IMR-90 (cell line): ENCODE results near the gene ACTRT2. TPM values are rescaled to one million over a fixed set of nuclear protein-coding genes. Genes with fewer than 3 reads are reported as not detected.
A peak's percentile ranks its signal among the peaks of the same experiment; 100 is the strongest.

Experiments
- ATAC-seq: fragments of 200-7000 bp; cut with Tn5 transposase; 2 replicates; pipeline ENCODE4 v1.9.1; 2020; ENCODE audit warnings: low read depth, mild to moderate bottlenecking, moderate library complexity
- BruUV-seq: library from RNA; stranded (reverse); fragments of 400-500 nt; replicated peaks from 2 replicates; lab custom pipeline; 2021; lab: Mats Ljungman, UMichigan
- CTCF ChIA-PET: fragments of 300-600 bp; formaldehyde crosslinking; extraction: SDS; loops from one replicate; lab custom pipeline; 2021; ENCODE audit warnings: antibody characterized with exemption; lab: Yijun Ruan, JAX
- POLR2A ChIA-PET: fragments of 300-600 bp; sonication (Branson Sonifier 250); formaldehyde crosslinking; loops from one replicate; lab custom pipeline; 2022; ENCODE audit warnings: antibody characterized with exemption; ENCODE audit not compliant: unreplicated experiment; lab: Charles Lee
- DNase-seq: peaks from one replicate; pipeline ENCODE4 v3.0.0; 2013
- H2AFZ ChIP-seq: replicated peaks from 2 replicates; pipeline ENCODE3; 2013; ENCODE audit warnings: low read length, mild to moderate bottlenecking; ENCODE audit not compliant: poor library complexity
- H2AK5ac ChIP-seq: 2 replicates; pipeline ENCODE4 v1.6.1; 2013; ENCODE audit warnings: low read depth, low read length, inconsistent platforms
- H2AK9ac ChIP-seq: replicated peaks from 2 replicates; pipeline ENCODE3; 2013; ENCODE audit warnings: mild to moderate bottlenecking, low read depth, low read length, moderate library complexity; ENCODE audit not compliant: poor library complexity
- H2BK120ac ChIP-seq: 2 replicates; pipeline ENCODE4 v1.6.1; 2013; ENCODE audit warnings: low read depth, low read length, inconsistent platforms
- H2BK15ac ChIP-seq: 3 replicates; pipeline ENCODE4 v1.6.1; 2013; ENCODE audit warnings: low read depth, low read length, inconsistent platforms
- H2BK20ac ChIP-seq: 2 replicates; pipeline ENCODE4 v1.6.1; 2013; ENCODE audit warnings: low read depth, mild to moderate bottlenecking, inconsistent platforms, low read length, moderate library complexity
- H2BK5ac ChIP-seq: 2 replicates; pipeline ENCODE4 v1.6.1; 2013; ENCODE audit warnings: mild to moderate bottlenecking, low read depth, low read length, inconsistent platforms; ENCODE audit not compliant: poor library complexity, severe bottlenecking
- H3K14ac ChIP-seq: replicated peaks from 2 replicates; pipeline ENCODE4 v1.6.1; 2013; ENCODE audit warnings: low read depth, low read length, inconsistent platforms
- H3K18ac ChIP-seq: 2 replicates; pipeline ENCODE4 v1.6.1; 2013; ENCODE audit warnings: low read depth, low read length, control low read depth
- H3K23ac ChIP-seq: 2 replicates; pipeline ENCODE4 v1.6.1; 2013; ENCODE audit warnings: low read depth, low read length, inconsistent platforms
- H3K27ac ChIP-seq: 2 replicates; pipeline ENCODE4 v1.5.1; 2013; ENCODE audit warnings: mild to moderate bottlenecking, control low read depth, low read length; ENCODE audit not compliant: insufficient read depth
- H3K27me3 ChIP-seq: 2 replicates; pipeline ENCODE4 v1.6.1; 2013; ENCODE audit warnings: low read length; ENCODE audit not compliant: control insufficient read depth, insufficient read depth
- H3K36me3 ChIP-seq: 2 replicates; pipeline ENCODE4 v1.6.1; 2013; ENCODE audit warnings: low read length, mixed read lengths; ENCODE audit not compliant: control insufficient read depth, insufficient read depth
- H3K4ac ChIP-seq: 2 replicates; pipeline ENCODE4 v1.6.1; 2013; ENCODE audit warnings: low read depth, low read length, inconsistent platforms
- H3K4me1 ChIP-seq: 2 replicates; pipeline ENCODE4 v1.6.1; 2013; ENCODE audit warnings: low read length, mixed read lengths; ENCODE audit not compliant: control insufficient read depth, insufficient read depth
- H3K4me2 ChIP-seq: 2 replicates; pipeline ENCODE4 v1.6.1; 2013; ENCODE audit warnings: low read depth, mild to moderate bottlenecking, control low read depth, low read length, moderate library complexity
- H3K4me3 ChIP-seq: 2 replicates; pipeline ENCODE4 v1.5.1; 2013; ENCODE audit warnings: low read depth, mild to moderate bottlenecking, control low read depth, low read length, moderate library complexity; ENCODE audit not compliant: insufficient read depth
- H3K56ac ChIP-seq: 2 replicates; pipeline ENCODE4 v1.6.1; 2013; ENCODE audit warnings: low read length, inconsistent platforms; ENCODE audit not compliant: insufficient read depth; ENCODE audit errors: extremely low read depth
- H3K79me1 ChIP-seq, 2 experiments: 2 replicates each; pipeline ENCODE4 v1.6.1; 2013; ENCODE audit warnings: low read length in 2 of 2, inconsistent platforms in 1 of 2, low read depth in 1 of 2
- H3K9ac ChIP-seq: 2 replicates; pipeline ENCODE4 v1.6.1; 2013; ENCODE audit warnings: low read depth, low read length, control low read depth
- H3K9me1 ChIP-seq: 2 replicates; pipeline ENCODE4 v1.6.1; 2013; ENCODE audit warnings: low read length, inconsistent platforms; ENCODE audit not compliant: insufficient read depth
- H3K9me3 ChIP-seq: 2 replicates; pipeline ENCODE4 v1.6.1; 2013; ENCODE audit warnings: low read length; ENCODE audit not compliant: control insufficient read depth, insufficient read depth
- H4K20me1 ChIP-seq: 2 replicates; pipeline ENCODE4 v1.6.1; 2013; ENCODE audit warnings: low read length, inconsistent platforms; ENCODE audit not compliant: insufficient read depth
- H4K5ac ChIP-seq: 2 replicates; pipeline ENCODE4 v1.6.1; 2013; ENCODE audit warnings: mild to moderate bottlenecking, low read depth, low read length, control low read depth
- H4K8ac ChIP-seq, 2 experiments: 2 replicates each; pipeline ENCODE4 v1.6.1; 2013; ENCODE audit warnings: low read depth in 2 of 2, low read length in 2 of 2, control low read depth in 1 of 2, inconsistent platforms in 1 of 2
- H4K91ac ChIP-seq: 2 replicates; pipeline ENCODE4 v1.6.1; 2013; ENCODE audit warnings: low read depth, low read length, inconsistent platforms; ENCODE audit not compliant: insufficient read depth
- MXI1 ChIP-seq: IDR thresholded peaks from 2 replicates; pipeline ENCODE4 v1.6.1; 2012; ENCODE audit warnings: low read depth, mild to moderate bottlenecking, low read length, moderate library complexity, borderline replicate concordance
- WGBS, 2 experiments: methylation state at CpG; one replicate each; pipeline versions ENCODE4 v1.1.5 to v1.1.7; 2013; ENCODE audit warnings: missing lambda C conversion rate in 2 of 2; ENCODE audit not compliant: insufficient read length in 1 of 2; ENCODE audit errors: extremely low coverage in 2 of 2; 5-methylcytosine and 5-hydroxymethylcytosine counted together
- dilution Hi-C: fragments of 300-500 bp; cut with HindIII; formaldehyde crosslinking; loops from one replicate; pipeline ENCODE4 v1.14.3; 2018; ENCODE audit warnings: low sequenced_read_pairs; ENCODE audit not compliant: unreplicated experiment
- in situ Hi-C: fragments of 300-500 bp; cut with MboI; formaldehyde crosslinking; loops from 3 replicates; pipeline ENCODE4 v1.14.3; 2019; ENCODE audit warnings: low sequenced_read_pairs, inconsistent platforms, mixed read lengths
- intact Hi-C: fragments of 100-400 bp; cut with micrococcal nuclease; formaldehyde crosslinking; loops from 2 replicates; pipeline ENCODE4 v1.10.0; 2022
- polyA plus RNA-seq, 3 experiments: library from polyadenylated mRNA; depleted of rRNA; stranded (reverse); fragments of >200 nt; gene quantifications; 2 replicates each; pipeline ENCODE4 v1.2.3, GENCODE V29; 2012; ENCODE audit warnings: low replicate concordance in 1 of 3
- total RNA-seq: library from RNA; depleted of rRNA; stranded (reverse); fragments of >200 nt; gene quantifications from 2 replicates; pipeline ENCODE4 v1.2.3, GENCODE V29; 2012

The ACTRT2 gene
- total and polyA plus RNA-seq, 2 of the 4 experiments (the other 2 are of a cell fraction), result not detected

GRCh38 chr1:2985694-2986548, 35.3 kb upstream of the ACTRT2 start:
- Histone ChIP-seq H3K36me3 (no peaks in the 10 kb centered on the region), H3K23ac (no peak overlapping the region), H2AK9ac (no peak overlapping the region), H4K8ac (no peak overlapping the region), H3K14ac (no peak overlapping the region), H2AFZ (no peak overlapping the region), H2BK15ac (no peak overlapping the region), H3K27ac (no peak overlapping the region), H2BK5ac (peak overlapping the region; percentile 54), H3K4me1 (no peaks in the 10 kb centered on the region), H3K18ac (no peak overlapping the region), H3K4ac (no peak overlapping the region), H2AK5ac (no peak overlapping the region), H4K20me1 (no peaks in the 10 kb centered on the region), H4K91ac (no peak overlapping the region), H2BK20ac (no peak overlapping the region), H2BK120ac (no peak overlapping the region), H3K9ac (no peak overlapping the region), H3K4me2 (no peak overlapping the region), H3K9me3 (peaks cover 47% of the 10 kb centered on the region), H3K79me1 (no peaks in the 10 kb centered on the region), H3K4me3 (no peak overlapping the region), H3K56ac (no peak overlapping the region), H3K9me1 (no peaks in the 10 kb centered on the region), H3K27me3 (no peaks in the 10 kb centered on the region), H4K5ac (no peak overlapping the region)
- ATAC-seq (no peak), DNase-seq (no peak)
- dilution Hi-C loops, result no loop called here
- in situ Hi-C loops, result no loop called here
- CTCF ChIA-PET, result no interaction called here
- intact Hi-C loops, result no loop called here
- BruUV-seq, result no TSS peak
- POLR2A ChIA-PET, result no interaction called here
- no peak for TF ChIP-seq MXI1
- 54 to 100% methylated on average over 3 to 5 of the region's 5 CpGs for WGBS, 2 experiments
